ENCODE results near the gene EMC9.

- TF ChIP-seq CTCF (IDR thresholded peaks at IDR 0.05), result no peak
- no peak for TF ChIP-seq POLR2A (IDR thresholded peaks at IDR 0.05)
Measured at GRCh38 chr14:24167469-24168114, 26.2 kb upstream of the EMC9 start.
